Thyroid gland (tissue), 4 donors: Measurements from ENCODE around the gene YAP1.

Experiments
- CTCF ChIP-seq, 6 experiments: fragments of 200-600 bp in 3 of 6; fragments of 450-650 bp in 3 of 6; sonication (generic) in 3 of 6; IDR thresholded peaks; one replicate each; pipeline ENCODE4 v1.5.1; 2016 to 2019; ENCODE audit warnings: antibody characterized with exemption in 6 of 6, mild to moderate bottlenecking in 2 of 6, inconsistent platforms in 1 of 6, moderate library complexity in 1 of 6
- POLR2A ChIP-seq, 2 donors: fragments of 450-650 bp; IDR thresholded peaks; one replicate each; pipeline ENCODE4 v1.6.1; 2017; ENCODE audit warnings: antibody characterized with exemption in 2 of 2, mild to moderate bottlenecking in 2 of 2, moderate library complexity in 1 of 2

GRCh38 chr11:102192349-102193066, 82.3 kb downstream of the YAP1 start:
- TF ChIP-seq POLR2A (IDR thresholded peaks at IDR 0.05) (no peak), CTCF (IDR thresholded peaks at IDR 0.05) (no peak)
